K562 (cell line): ENCODE data around the gene BLCAP. TPM values are rescaled to one million over a fixed set of nuclear protein-coding genes. Genes with fewer than 3 reads are reported as not detected.

ENCODE experiments used
- ATF6 ChIP-seq: sonication (generic); formaldehyde crosslinking; IDR thresholded peaks from 2 replicates; pipeline ENCODE4 v1.4.0; 2020; ENCODE audit warnings: mild to moderate bottlenecking, missing genetic modification reagents
- CEBPB ChIP-seq: fragments of 450-650 bp; IDR thresholded peaks from 2 replicates; pipeline ENCODE4 v1.6.1; 2016; ENCODE audit warnings: missing genetic modification characterization, missing compliant biosample characterization
- CREB5 ChIP-seq: fragments of 250-450 bp; sonication (Bioruptor Pico); IDR thresholded peaks from 2 replicates; pipeline ENCODE4 v1.5.0; 2020; ENCODE audit warnings: mild to moderate bottlenecking
- E2F5 ChIP-seq: sonication (generic); formaldehyde crosslinking; IDR thresholded peaks from 2 replicates; pipeline ENCODE4 v1.8.0; 2022; ENCODE audit warnings: mild to moderate bottlenecking, missing genetic modification reagents
- L3MBTL2 ChIP-seq: fragments of 450-650 bp; IDR thresholded peaks from 2 replicates; pipeline ENCODE4 v1.6.1; 2016; ENCODE audit warnings: mild to moderate bottlenecking, moderate library complexity
- ZNF609 ChIP-seq: sonication (generic); formaldehyde crosslinking; IDR thresholded peaks from 2 replicates; pipeline ENCODE4 v1.8.1; 2023; ENCODE audit warnings: missing genetic modification reagents, mild to moderate bottlenecking, borderline replicate concordance
- ZZZ3 ChIP-seq: fragments of 450-650 bp; IDR thresholded peaks from 2 replicates; pipeline ENCODE4 v1.6.1; 2016; ENCODE audit warnings: antibody characterized with exemption, mild to moderate bottlenecking, moderate library complexity
- polyA plus RNA-seq, 8 experiments: library from polyadenylated mRNA; depleted of rRNA in 4 of 8; stranded (reverse) in 5 of 8; unstranded in 3 of 8; fragments of >200 nt; fragmentation: Nextera tagmentation in 2 of 8; fragmentation: Illumina TruSeq in 1 of 8; extraction: Ambion mirVana in 2 of 8; extraction: Trizol in 1 of 8; gene quantifications; 2 replicates each; pipeline versions ENCODE4 v1.2.1 to v1.2.3, GENCODE V29; 2011 to 2014; ENCODE audit warnings: inconsistent platforms in 1 of 8, missing spikeins in 1 of 8
- total RNA-seq, 7 experiments: library from RNA; depleted of rRNA in 6 of 7; stranded (reverse); fragments of >200 nt in 6 of 7; fragmentation: Illumina TruSeq in 2 of 7; extraction: Trizol in 2 of 7; gene quantifications; 2 replicates each; pipeline versions ENCODE4 v1.2.1 to v1.2.3, GENCODE V29; 2011 to 2021; ENCODE audit warnings: low replicate concordance in 1 of 7

Gene BLCAP
- total and polyA plus RNA-seq, 9 of the 15 experiments (the other 6 are each of a cell fraction or from before 2014, with no cell fraction given) = 16.9 to 41.5 (median 27.6) TPM

GRCh38 chr20:37542281-37542680 is 14.6 kb upstream of the BLCAP start (continued):
- TF ChIP-seq ZNF609 (CRISPR knock-in tag) (no peak), L3MBTL2 (no peak), ATF6 (CRISPR knock-in tag) (no peak), CREB5 (CRISPR knock-in tag) (peak; percentile 88), E2F5 (CRISPR knock-in tag) (no peak), ZZZ3 (no peak), CEBPB (tag) (no peak)
